ENCODE measurements around the gene PDZK1.

- no peak for TF ChIP-seq CTCF (IDR thresholded peaks at IDR 0.05)
- TF ChIP-seq POLR2A (IDR thresholded peaks at IDR 0.05), result no peak
Measured at GRCh38 chr1:145695821-145696629, 11.1 kb downstream of the PDZK1 start.
